Heart right ventricle (tissue), 16 donors: Measurements from ENCODE around the gene KLK2. TPM values are rescaled to one million over a fixed set of nuclear protein-coding genes. Genes with fewer than 3 reads are reported as not detected.

Experiments used
- ATAC-seq, 8 donors: fragments of 200-7000 bp; cut with Tn5 transposase; one replicate each; pipeline ENCODE4 v1.9.1; 2020; ENCODE audit warnings: mild to moderate bottlenecking in 8 of 8, moderate library complexity in 8 of 8, moderate number of reproducible peaks in 1 of 8
- DNase-seq, 2 donors: peaks; one replicate each; pipeline ENCODE4 v3.0.0-alpha.2; 2020
- H3K27ac ChIP-seq, 10 donors: fragments of 200-600 bp; sonication (generic) in 2 of 10; one replicate each; pipeline versions ENCODE4 v1.5.0 to v1.8.0; 2020 to 2022; ENCODE audit warnings: mild to moderate bottlenecking in 3 of 10
- H3K27me3 ChIP-seq, 7 donors: fragments of 200-600 bp; one replicate each; pipeline ENCODE4 v1.8.0; 2021 to 2022; ENCODE audit warnings: mild to moderate bottlenecking in 2 of 7
- H3K36me3 ChIP-seq, 9 donors: fragments of 200-600 bp; sonication (generic) in 1 of 9; one replicate each; pipeline versions ENCODE4 v1.5.0 to v1.8.0; 2020 to 2022; ENCODE audit warnings: mild to moderate bottlenecking in 2 of 9
- H3K4me1 ChIP-seq, 9 donors: fragments of 200-600 bp; sonication (generic) in 1 of 9; one replicate each; pipeline versions ENCODE4 v1.5.0 to v1.8.0; 2020 to 2022; ENCODE audit warnings: mild to moderate bottlenecking in 4 of 9
- H3K4me3 ChIP-seq, 10 donors: fragments of 200-600 bp; sonication (generic) in 2 of 10; one replicate each; pipeline versions ENCODE4 v1.5.0 to v1.8.0; 2020 to 2022; ENCODE audit warnings: mild to moderate bottlenecking in 7 of 10, moderate library complexity in 2 of 10
- H3K9me3 ChIP-seq, 11 donors: fragments of 200-600 bp in 10 of 11; sonication (generic) in 2 of 11; one replicate each; pipeline versions ENCODE4 v1.5.0 to v1.8.0; 2013 to 2022; ENCODE audit warnings: mild to moderate bottlenecking in 2 of 11, control low read depth in 1 of 11, moderate library complexity in 1 of 11
- CTCF ChIP-seq, 9 donors: fragments of 200-600 bp; sonication (generic) in 2 of 9; IDR thresholded peaks; one replicate each; pipeline versions ENCODE4 v1.5.0 to v1.8.0; 2021 to 2022; ENCODE audit warnings: antibody characterized with exemption in 9 of 9, mild to moderate bottlenecking in 5 of 9, moderate library complexity in 1 of 9
- WGBS, 2 donors: extraction: QIAGEN DNeasy Blood & Tissue Kit; methylation state at CpG; one replicate each; pipeline ENCODE4 v1.1.7; 2013; ENCODE audit warnings: inconsistent platforms in 1 of 2; 5-methylcytosine and 5-hydroxymethylcytosine counted together
- intact Hi-C, 10 donors: fragments of 100-400 bp; cut with DNase I; formaldehyde crosslinking; loops; one replicate each; pipeline versions ENCODE4 v1.11.1 to v1.14.2; 2022
- polyA plus RNA-seq, 2 donors: library from polyadenylated mRNA; stranded (reverse); fragments of 200-250 nt; gene quantifications; one replicate each; pipeline ENCODE4 v1.2.3, GENCODE V29; 2013
- total RNA-seq, 10 donors: library from RNA; stranded (reverse); fragmentation: NEBNext Ultra II Directional in 3 of 10; extraction: Animal tissue kit (Norgen Biotek cat#: 25700) in 3 of 10; gene quantifications; one replicate each; pipeline versions ENCODE4 v1.2.1 to v1.2.4, GENCODE V29; 2021 to 2023
- donor health status: Arrhythmogenic right ventricular cardiomyopathy.
- donor health status: ischemic (EF 13 %, LVEDD 7.1; RV severe dilation, severe dysfunction).
- donor health status: healthy with polysubstance abuse.
- donor health status: DM: no; HTN: yes; CAD: no.
- donor health status: DM: no; HTN: no; CAD: no.
- donor health status: ischemic (EF 25% LVEDD 6.9; RV normal size, moderate dysfunction).
- donor health status: ischemic (EF 25% LVEDD 5.7; RV mildly dilated, moderate dysfunction).
- donor health status: healthy.
- donor health status: DM: yes; HTN: yes; CAD: no.
- donor health status: Ischemic cardiomyopathy.
- donor health status: ischemic (EF 35%, LVEDD 5.7; RV mildly dilated, moderate dysfunction).
- donor health status: nonischemic (EF 11% LVEDD 7.7; RV severe dilation, severe dysfunction).
- donor health status: DM: yes; HTN: yes; CAD: no.
- donor health status: PGD.
- donor health status: ischemic (EF 29% LVEDD 5.4; RV normal size, mild dysfunction).
- donor health status: nonischemic (EF 23%, LVEDD 6.1; RV moderate dilation, normal function).

The KLK2 gene
- total and polyA plus RNA-seq, 12 donors: not detected

DNA sequence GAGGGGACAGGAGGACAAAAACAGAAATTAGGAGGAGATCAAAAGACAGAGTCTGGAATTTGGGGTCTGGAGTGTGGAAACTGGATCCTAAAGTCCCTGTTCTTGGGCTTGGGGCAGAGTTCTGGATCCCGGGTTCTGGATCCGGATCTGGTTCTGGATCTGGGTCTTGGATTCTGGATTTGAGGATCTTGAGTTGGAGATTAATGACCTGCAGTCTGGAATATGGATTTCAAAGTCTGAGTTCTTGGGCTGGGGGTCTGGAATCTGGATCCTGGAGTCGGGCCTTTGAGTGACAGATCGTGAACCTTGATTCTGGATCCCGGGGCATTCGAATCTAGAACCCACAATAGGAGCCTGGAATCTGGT lies 39.5 kb upstream of the KLK2 start:
- ATAC-seq (no peak), DNase-seq (no peak)
- no peak overlapping the region for H3K4me3 ChIP-seq
- H3K4me1 ChIP-seq: peaks cover 0 to 13% (median 6%) of the 10 kb centered on the region in 9 donors
- TF ChIP-seq CTCF (IDR thresholded peaks at IDR 0.05): no peak
- intact Hi-C loops: no loop called here
- no peak overlapping the region for H3K27ac ChIP-seq
- peaks cover 0 to 64% (median 43%) of the 10 kb centered on the region in 7 donors for H3K27me3 ChIP-seq
- WGBS, 2 donors: 91 to 92% methylated on average over 6 of the region's 6 CpGs
- no peaks in the 10 kb centered on the region for H3K36me3 ChIP-seq
- no peaks in the 10 kb centered on the region for H3K9me3 ChIP-seq

DNA sequence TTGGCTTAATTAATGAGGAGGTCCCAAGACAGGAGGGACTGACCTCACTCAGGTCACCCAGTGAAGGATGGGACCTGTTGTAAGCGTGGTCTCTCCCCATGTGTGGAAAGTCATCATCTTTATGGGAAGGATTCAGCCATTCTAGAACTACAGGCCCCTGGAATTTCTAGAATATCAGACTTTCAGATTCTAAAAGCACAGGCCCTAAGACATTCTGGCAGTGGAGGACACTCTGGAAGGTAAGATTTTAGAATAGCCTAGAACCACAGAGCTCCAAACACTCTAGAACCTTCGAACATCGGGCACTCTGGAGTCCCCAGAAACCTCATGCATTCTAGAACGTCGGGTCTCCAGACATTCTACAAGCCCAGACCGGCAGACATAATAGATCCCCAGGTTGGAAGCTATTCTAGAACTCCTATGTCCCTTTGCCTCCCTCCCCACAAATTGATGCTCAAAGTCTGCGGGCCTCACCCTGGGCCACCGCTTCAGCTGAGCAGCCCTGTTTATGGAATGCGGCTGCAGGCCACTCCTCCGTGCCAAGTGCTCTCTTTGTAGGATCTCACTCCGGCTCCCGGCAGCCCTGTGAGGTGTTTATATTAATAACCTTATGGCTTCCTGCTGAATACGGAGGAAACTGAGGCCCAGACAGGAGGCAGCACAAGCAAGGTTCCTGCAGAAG lies 38.0 kb upstream of the KLK2 start:
- Histone ChIP-seq H3K36me3 (no peaks in the 10 kb centered on the region), H3K27me3 (peaks cover 0 to 61% (median 42%) of the 10 kb centered on the region in 7 donors), H3K9me3 (peaks cover 0 to 6% (median 0%) of the 10 kb centered on the region in 11 donors), H3K4me1 (peaks cover 0 to 13% (median 6%) of the 10 kb centered on the region in 9 donors), H3K4me3 (peak overlapping the region; percentile 7 to 60 (median 56)), H3K27ac (no peak overlapping the region)
- no peak for TF ChIP-seq CTCF (IDR thresholded peaks at IDR 0.05)
- DNase-seq (no peak), ATAC-seq (peak in 4 of 8 donors; percentile 9 to 28 (median 16))
- WGBS, 2 donors: 31 to 32% methylated on average over 13 of the region's 13 CpGs
- intact Hi-C loops: no loop called here

- no peak for TF ChIP-seq CTCF (IDR thresholded peaks at IDR 0.05)
- H3K9me3 ChIP-seq: peaks cover 0 to 6% (median 0%) of the 10 kb centered on the region in 11 donors
- no peak overlapping the region for H3K27ac ChIP-seq
- DNase-seq: peak; percentile 46 to 74
- WGBS, 2 donors: 3 to 4% methylated on average over 67 of the region's 67 CpGs
- H3K36me3 ChIP-seq: no peaks in the 10 kb centered on the region
- ATAC-seq: peak; percentile 74 to 94 (median 90)
- intact Hi-C loops: no loop called here
- peaks cover 0 to 13% (median 6%) of the 10 kb centered on the region in 9 donors for H3K4me1 ChIP-seq
- peaks cover 0 to 56% (median 41%) of the 10 kb centered on the region in 7 donors for H3K27me3 ChIP-seq
- H3K4me3 ChIP-seq: peak overlapping the region; percentile 7 to 60 (median 56)
Measured at GRCh38 chr19:50835785-50836542, 37.3 kb upstream of the KLK2 start.

GRCh38 chr19:50836543-50837195 lies 36.6 kb upstream of the KLK2 start:
- Histone ChIP-seq H3K4me3 (peak overlapping the region in 2 of 10 donors; percentile 45 to 54), H3K27me3 (peaks cover 0 to 52% (median 41%) of the 10 kb centered on the region in 7 donors), H3K4me1 (peaks cover 0 to 13% (median 6%) of the 10 kb centered on the region in 9 donors), H3K9me3 (peaks cover 0 to 9% (median 0%) of the 10 kb centered on the region in 11 donors), H3K36me3 (no peaks in the 10 kb centered on the region), H3K27ac (no peak overlapping the region)
- ATAC-seq (peak in 5 of 8 donors; percentile 8 to 17 (median 10)), DNase-seq (no peak)
- intact Hi-C loops: no loop called here
- 48 to 49% methylated on average over 19 of the region's 19 CpGs for WGBS, 2 donors
- TF ChIP-seq CTCF (IDR thresholded peaks at IDR 0.05): no peak
